HG03064 (cell line): ENCODE data around the gene SFI1.
"Not testable (repeated sequence)": the region's sequence is repeated elsewhere in the genome, so short reads cannot be mapped to it uniquely, and the experiment has no call there.

ENCODE experiments used
- ATAC-seq: cut with Tn5 transposase; IDR thresholded peaks from one replicate; pipeline ENCODE4 v1.9.1; 2021; ENCODE audit warnings: low read depth; ENCODE audit not compliant: unreplicated experiment

Gene SFI1, protein sequence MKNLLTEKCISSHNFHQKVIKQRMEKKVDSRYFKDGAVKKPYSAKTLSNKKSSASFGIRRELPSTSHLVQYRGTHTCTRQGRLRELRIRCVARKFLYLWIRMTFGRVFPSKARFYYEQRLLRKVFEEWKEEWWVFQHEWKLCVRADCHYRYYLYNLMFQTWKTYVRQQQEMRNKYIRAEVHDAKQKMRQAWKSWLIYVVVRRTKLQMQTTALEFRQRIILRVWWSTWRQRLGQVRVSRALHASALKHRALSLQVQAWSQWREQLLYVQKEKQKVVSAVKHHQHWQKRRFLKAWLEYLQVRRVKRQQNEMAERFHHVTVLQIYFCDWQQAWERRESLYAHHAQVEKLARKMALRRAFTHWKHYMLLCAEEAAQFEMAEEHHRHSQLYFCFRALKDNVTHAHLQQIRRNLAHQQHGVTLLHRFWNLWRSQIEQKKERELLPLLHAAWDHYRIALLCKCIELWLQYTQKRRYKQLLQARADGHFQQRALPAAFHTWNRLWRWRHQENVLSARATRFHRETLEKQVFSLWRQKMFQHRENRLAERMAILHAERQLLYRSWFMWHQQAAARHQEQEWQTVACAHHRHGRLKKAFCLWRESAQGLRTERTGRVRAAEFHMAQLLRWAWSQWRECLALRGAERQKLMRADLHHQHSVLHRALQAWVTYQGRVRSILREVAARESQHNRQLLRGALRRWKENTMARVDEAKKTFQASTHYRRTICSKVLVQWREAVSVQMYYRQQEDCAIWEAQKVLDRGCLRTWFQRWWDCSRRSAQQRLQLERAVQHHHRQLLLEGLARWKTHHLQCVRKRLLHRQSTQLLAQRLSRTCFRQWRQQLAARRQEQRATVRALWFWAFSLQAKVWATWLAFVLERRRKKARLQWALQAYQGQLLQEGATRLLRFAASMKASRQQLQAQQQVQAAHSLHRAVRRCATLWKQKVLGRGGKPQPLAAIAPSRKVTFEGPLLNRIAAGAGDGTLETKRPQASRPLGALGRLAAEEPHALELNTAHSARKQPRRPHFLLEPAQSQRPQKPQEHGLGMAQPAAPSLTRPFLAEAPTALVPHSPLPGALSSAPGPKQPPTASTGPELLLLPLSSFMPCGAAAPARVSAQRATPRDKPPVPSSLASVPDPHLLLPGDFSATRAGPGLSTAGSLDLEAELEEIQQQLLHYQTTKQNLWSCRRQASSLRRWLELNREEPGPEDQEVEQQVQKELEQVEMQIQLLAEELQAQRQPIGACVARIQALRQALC

DNA sequence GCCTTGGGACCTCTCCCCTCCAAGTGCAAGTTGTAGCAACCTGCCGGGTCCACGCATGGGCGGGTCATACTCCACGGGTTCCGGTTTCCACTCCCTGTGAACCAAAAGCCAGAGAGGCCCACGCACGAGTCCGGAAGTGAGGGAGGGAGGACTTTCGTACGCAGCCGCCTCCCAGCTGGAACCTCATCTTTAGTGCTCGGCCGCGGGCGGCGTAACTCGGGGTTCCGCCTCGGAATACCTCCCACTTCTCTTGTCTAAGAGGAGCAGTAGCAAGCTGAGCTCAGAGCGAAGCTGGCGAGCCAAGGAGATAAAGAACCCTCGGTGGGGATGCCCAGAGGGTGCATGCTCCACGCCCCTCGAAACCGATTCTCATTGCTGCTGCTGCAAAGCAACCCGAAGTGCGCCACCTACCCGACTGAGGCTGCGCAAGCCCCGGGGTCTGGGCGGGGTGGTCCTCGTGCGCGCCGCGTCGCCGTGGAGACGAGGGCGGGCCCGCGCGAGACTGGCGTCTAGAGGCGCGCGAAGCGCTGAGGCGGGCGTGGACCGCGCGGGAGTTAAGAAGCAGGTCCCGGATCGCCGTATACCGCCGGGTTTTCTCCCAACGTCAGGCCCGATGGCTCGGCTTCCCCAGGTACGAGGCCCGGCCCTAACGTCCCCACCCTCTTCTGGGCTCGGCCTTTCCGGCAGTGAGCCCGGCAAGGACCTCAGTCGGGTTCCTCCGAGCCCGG, at the start of gene SFI1:
Gene SFI1, plus strand, starts transcription at position 530 of the 728 bp plus-strand sequence. CDS start 11,749 bp downstream, outside the sequence.
- peak; percentile 58 for ATAC-seq

DNA sequence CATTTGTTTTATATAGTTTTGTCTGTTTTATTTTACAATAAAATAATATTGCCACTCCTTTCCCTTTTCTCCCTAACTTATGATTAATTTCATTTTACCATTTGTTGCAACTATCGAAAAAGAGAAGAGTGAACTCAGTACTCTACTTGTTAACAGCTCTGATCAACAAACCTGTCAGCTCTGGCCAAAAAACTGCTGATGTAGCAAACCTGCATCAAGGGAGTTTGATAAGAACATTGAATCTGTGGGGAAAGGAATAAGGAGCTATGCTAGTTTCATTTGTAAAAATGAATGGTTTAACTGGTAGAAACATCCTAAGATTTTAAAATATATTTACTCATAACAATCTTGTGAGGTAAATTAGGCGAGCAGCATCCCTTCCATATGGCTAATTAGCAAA, 49.6 kb upstream of the SFI1 start:
- no peak for ATAC-seq

DNA sequence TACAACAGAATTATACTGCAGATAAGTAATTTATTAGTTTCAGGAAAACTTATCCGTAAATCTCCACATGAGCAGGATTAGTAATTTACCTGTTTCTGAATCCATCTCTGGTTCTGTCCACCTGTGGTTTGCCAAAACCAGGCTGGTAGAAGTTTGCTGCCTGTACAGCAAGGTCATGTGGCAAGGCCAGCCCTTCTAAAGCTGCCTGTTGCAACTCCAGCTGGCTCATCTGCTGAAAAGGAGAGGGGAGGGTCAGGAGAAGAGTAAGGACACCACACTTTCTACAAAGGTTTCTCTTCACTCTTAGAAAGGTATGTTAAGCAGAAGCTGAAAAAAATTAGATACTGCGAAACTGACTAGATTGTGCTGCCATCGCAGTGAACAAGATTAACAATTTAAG, 49.0 kb upstream of the SFI1 start:
- no peak for ATAC-seq

DNA sequence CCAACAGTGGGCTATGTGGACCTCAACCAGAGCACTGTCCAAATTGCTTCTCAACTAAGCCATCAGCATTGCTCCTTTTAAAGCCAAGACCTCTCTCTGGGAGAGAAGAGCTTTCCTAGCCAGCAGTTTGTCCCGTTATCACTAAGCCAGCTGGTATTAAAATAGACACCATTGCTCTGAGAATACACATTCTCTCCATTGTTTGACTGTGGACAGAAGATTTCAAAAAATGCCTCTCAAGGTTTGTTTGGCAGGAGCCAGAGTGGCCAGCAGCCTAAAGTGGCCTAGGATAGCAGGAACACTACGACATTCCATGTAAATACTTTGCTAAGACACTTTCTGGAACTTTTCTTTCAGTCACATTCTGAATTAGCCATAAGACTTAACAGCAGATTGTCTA, 48.0 kb upstream of the SFI1 start:
- ATAC-seq: no peak

DNA sequence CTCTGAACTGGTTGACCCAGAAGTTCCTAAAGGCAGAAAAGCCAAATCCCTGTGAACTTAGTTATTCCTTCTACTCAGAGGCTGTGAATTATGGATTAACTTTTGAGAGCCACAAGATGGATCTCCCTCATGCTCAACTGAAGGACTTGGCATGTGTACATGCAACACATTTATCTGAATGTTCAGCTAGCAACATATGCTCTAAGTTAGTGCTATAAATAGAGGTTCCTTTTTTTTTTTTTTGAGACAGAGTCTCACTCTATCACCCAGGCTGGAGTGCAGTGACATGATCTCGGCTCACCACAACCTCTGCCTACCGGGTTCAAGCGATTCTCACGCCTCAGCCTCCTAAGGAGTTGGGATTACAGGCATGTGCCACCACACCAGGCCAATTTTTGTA, 46.8 kb upstream of the SFI1 start:
- ATAC-seq: no peak

DNA sequence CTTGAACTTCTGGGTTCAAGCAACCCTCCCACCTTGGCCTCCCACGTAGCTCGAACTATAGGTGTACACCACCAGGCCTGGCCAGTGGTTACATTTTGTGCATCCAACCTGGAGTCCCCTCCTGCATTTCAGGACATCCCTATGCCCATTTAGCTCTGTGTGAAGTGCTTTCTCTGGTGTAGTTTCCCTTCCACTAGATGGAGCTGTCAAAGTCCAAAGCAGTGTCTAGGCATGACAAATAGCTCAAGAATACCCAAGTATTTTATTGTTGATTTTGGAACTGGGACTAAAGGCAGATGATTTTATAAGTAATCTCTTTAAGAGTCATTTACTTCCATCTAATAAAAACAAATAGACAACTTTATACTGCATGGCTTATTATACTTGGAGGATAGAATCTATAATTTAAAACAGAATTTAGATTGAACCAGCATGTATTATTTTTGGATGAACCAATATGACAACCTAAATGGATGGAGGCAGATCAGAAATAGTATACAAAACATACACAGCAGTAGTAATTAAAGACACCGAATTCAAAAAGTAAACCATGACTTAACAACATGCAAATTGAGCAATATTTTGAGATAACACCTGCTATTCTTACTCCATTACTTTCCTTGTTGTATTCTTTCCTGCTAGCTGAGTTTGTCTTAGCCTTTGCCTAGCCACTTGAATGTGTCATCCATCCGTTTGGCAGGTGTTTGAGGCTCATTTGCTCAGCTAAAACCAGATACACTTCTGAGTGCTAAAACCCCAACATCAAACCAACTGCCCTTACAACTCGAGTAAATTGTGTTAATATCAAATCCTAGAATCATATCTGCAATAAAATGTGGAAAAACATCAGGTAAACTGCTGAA, 44.4 kb upstream of the SFI1 start:
- no peak for ATAC-seq

DNA sequence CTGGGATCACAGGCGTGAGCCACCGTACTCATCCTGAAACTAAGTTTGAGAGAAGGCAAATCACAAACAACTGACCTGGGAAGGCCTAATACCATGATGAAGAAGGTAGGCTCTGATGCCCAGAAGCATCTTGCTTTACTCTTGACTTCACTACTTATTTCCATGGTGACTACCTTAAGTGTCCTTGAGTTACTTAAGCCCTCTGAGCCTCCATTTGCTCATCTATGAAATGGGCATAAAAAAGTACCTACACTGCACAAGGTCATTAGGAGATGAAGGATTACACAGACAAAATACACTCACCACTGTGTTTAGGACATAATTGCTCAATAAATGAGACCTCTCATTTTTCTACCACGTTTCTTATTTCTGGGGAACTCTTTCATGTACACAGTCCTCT, 34.6 kb upstream of the SFI1 start:
- no peak for ATAC-seq

DNA sequence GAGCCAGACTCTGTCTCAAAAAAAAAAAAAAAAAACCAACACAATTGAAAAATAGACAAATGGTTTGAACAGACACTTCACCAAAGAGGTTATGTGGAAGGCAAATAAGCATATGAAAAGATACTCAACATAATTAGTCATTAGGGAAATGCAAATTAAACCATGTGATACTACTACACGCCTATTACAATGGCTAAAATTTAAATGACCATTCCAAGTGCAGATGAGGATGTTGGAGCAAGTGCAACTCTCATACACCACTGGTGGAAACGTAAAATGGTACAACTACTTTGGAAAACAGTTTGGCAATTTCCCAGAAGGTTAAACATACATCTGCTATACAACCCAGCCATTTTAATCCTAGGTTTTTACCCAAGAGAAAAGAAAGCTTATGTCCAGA, 31.0 kb upstream of the SFI1 start:
- ATAC-seq: no peak

DNA sequence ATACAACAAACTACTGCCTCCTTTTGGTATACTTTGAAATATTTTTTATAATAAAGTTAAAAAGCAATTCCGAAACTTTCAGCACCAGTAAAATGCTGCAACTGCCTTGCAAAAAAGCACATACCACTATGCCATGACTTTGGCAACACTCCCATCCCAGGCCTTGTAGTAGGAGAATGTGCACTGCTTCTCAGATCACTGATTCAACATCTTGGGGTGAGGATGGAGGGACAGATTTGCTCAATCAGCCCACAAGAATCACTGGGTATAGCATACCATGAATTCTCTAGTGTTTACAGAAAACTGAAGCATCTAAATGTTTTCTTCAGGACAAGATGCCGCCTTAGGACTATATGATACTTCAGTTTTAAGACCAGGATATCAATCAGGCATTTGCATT, 21.6 kb upstream of the SFI1 start:
- no peak for ATAC-seq

DNA sequence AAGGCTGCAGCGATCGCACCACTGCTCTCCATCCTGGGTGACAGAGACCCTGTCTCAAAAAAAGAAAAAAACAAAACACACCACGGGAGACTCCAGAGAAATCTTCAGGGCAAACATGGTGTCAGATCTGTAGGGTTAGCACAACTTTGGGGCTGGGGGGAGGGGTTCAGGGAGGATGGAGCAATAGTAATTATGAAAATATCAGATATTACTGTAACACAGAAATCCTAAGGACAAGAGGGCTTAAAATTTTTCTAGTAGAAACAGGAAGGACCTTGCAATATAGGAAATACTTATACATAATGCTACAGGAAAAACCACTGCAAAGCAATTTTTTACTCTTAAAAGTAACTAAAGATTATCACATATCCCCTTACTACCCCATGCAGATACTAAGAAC, 20.5 kb upstream of the SFI1 start:
- no peak for ATAC-seq

DNA sequence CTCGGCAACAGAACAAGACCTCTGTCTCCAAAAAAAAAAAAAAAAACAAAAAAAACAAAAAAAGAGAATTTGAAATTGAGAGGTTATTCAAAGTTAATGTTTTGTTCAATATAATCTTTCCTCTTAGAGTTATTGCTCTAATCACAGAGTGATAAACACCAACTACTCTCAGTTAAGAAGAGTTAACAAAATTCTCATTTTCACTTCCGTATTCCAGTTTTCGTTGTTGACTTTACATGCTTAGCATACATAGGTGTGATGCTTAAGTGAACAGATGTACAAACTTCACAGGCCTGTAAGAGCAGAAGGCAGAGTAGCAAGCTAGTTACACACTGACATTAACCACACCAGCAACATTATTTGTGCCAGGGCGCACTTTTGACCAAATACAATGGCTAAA, 19.0 kb upstream of the SFI1 start:
- peak; percentile 80 for ATAC-seq

DNA sequence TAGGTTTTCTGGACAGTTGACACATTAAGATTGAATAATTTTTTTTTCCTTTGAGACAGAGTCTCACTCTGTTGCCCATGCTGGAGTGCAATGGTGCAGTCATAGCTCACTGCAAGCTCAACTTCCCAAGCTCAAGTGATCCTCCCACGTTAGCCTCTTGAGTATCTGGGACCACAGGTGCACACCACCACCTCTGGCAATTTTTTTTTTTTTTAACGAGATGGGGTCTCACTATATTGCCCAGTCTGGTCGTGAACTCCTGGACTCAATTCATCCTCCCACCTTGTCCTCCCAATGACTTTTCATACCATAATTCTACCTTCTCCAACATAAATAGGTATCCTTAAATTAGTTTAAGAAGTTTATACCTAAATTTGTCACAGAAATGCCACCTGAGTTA, 15.2 kb upstream of the SFI1 start:
- ATAC-seq: no peak

DNA sequence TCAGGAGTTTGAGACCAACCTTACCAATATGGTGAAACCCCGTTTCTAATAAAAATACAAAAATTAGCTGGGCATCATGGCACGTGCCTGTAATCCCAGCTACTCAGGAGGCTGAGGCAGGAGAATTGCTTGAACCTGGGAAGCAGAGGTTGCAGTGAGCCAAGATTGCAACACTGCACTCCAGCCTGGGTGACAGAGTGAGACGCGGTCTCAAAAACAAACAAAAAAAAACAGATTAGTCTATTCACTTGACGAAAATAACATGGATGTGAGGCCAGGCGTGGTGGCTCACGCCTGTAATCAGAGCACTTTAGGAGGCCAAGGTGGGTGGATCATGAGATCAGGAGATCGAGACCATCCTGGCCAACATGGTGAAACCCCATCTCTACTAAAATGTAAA, 13.9 kb upstream of the SFI1 start:
- not testable (repeated sequence) for ATAC-seq

DNA sequence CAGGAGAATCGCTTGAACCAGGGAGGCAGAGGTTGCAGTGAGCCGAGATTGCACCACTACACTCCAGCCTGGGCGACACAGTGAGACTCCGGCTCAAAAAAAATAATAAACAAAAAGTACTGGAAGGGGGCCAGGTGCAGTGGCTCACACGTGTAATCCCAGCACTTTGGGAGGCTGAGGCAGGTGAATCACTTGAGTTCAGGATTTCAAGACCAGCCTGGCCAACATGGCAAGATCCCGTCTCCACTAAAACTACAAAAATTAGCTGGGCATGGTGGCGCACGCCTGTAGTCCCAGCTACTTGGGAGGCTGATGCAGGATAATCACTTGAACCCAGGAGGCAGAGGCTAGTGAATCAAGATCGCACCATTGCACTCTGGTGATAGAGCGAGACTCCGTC, 10.0 kb upstream of the SFI1 start:
- not testable (repeated sequence) for ATAC-seq

DNA sequence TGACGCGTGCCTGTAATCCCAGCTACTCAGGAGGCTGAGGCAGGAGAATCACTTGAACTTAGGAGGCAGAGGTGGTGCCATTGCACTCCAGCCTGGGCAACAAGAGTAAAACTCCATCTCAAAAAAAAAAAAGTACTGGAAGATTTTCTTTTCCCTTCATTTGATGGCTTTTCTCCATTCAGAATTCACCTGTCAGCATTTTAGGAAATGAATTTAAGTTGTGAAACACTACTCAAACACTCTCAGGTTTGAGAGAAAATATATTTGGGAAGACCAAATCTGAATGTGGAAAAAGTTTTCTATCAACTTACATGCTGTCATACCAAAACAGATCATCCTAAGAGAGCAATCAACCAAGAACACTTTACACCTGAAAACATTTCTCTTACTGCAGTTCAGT, 9.4 kb upstream of the SFI1 start:
- no peak for ATAC-seq

DNA sequence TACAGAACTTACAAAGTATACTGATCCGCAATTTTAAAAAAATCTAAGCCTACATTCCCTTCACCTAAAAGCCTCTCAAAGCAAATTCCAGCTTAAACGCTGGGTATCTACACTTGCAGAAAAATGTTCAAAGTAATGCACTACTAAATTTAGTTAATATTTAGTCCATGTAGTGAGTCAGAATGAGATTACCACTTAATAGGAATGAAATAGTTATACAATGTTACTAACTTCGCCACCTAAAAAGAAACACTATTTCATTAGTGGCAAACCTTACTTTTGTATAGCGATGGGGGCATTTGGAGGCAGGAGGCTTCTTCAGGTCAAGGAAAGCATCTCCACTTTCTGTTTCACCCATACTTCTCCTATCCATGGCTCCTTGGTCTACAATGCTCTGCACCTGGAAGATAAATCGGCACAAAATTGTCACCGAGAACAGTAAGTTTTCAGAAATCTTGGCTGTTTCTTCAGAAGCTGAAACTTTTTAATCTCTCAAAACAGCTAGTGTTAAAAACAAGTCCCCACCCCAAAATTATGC, 7.9 kb upstream of the SFI1 start:
- no peak for ATAC-seq

DNA sequence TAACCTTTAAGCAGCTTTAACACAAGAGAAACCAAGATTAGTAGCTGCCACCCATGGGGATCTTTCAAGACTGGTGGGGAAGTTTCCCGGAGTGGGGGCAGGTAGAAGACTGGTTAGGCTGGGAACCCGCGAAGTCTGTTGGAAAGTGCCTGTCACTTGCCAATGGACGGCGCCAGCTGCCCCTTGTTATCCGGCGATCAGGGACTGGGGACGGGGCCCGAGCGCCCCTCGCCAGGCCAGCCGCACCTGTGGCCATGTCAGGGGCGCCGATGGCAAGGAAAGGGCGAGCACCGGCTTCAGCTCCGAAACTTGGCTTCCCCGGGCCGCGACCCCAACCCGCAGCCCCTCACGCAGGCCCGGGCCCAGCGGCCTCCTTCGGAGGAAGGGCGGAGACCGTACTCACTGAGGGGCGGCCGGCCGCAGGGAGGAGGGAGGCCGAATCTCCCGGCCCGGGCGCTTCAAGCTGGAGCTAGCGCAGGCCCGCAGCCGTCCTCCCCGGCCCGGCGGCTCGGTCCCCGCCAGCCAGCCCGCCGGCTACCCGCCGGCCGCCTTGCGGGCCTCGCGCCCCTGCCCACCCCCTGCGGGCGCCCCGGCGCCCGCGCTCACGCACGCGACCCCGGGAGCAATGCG, 7.2 kb upstream of the SFI1 start:
- ATAC-seq: peak; percentile 16

DNA sequence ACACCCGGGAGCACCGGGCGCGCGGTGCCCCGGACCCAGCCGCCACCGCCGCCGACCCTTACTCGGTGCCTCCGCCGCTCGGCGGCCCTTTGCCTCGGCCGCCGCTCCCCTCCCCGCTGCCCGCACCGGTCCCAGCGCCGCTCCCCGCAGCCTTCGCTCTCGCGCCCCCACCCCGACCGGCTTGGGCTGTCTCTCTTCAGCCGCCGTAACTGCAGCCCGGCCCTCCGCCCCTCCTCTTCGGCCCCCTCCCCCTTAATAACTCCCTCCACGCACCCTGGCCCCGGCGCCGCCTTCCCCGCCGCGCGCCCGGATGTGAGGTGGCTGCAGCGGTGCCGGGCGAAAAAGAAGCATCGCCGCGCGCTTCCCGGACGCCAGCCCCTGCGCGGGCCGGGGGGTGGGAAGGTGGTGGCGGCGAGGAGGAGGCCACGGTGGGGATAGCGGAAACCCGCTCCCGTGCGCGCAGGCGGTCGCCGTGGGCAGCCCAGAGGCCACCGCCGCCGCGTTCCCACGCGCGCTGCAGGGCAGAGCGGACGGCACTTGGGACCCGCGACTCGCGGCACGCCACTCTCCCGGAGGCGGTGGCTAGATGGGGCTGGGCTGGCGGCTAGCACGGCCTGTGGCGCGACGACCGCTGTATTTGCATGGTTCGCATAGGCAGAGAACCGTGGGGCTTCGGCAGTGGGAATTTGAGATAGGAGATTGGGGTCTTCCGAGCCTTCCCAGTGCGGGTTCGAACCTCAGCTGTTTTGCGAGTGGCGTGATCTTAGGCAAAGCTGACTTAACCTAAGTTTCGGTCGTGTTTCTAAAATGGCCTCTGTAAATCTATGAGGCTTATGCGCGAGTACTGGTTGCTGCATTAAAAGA, 6.5 kb upstream of the SFI1 start, which contains the start of gene EIF4ENIF1:
Gene EIF4ENIF1, minus strand, starts transcription at position 211 of the 864 bp plus-strand sequence. CDS start 1,124 bp downstream, outside the sequence.
- ATAC-seq: peak; percentile 33
